ENCODE data around the gene PRPF31.

The PRPF31 gene

GRCh38 chr19:54159352-54160181, 44.0 kb downstream of the PRPF31 start, which contains the start of gene LENG1:
Gene LENG1, minus strand, starts transcription at chr19:54159721. Its CDS starts 26 bp downstream, at chr19:54159695.
- TF ChIP-seq GATA3 (IDR thresholded peaks at IDR 0.05; ENCODE audit: low read depth, low read length) (no peak), GATA2 (IDR thresholded peaks at IDR 0.05; ENCODE audit: low read depth, low read length) (no peak)

GRCh38 chr19:54160182-54160811, 44.7 kb downstream of the PRPF31 start:
- no peak for TF ChIP-seq GATA2 (IDR thresholded peaks at IDR 0.05; ENCODE audit: low read depth, low read length)
- TF ChIP-seq GATA3 (IDR thresholded peaks at IDR 0.05; ENCODE audit: low read depth, low read length): no peak

GRCh38 chr19:54160854-54161253, 45.3 kb downstream of the PRPF31 start:
- TF ChIP-seq GATA3 (IDR thresholded peaks at IDR 0.05; ENCODE audit: low read depth, low read length) (no peak), GATA2 (IDR thresholded peaks at IDR 0.05; ENCODE audit: low read depth, low read length) (no peak)

- TF ChIP-seq GATA3 (IDR thresholded peaks at IDR 0.05; ENCODE audit: low read depth, low read length) (no peak), GATA2 (IDR thresholded peaks at IDR 0.05; ENCODE audit: low read depth, low read length) (no peak)
Observed at GRCh38 chr19:54162241-54162805, 46.8 kb downstream of the PRPF31 start.

- TF ChIP-seq GATA3 (IDR thresholded peaks at IDR 0.05; ENCODE audit: low read depth, low read length) (no peak), GATA2 (IDR thresholded peaks at IDR 0.05; ENCODE audit: low read depth, low read length) (no peak)
Observed at GRCh38 chr19:54162884-54163283, 47.3 kb downstream of the PRPF31 start.

GRCh38 chr19:54164369-54165068, 49.0 kb downstream of the PRPF31 start:
- no peak for TF ChIP-seq GATA3 (IDR thresholded peaks at IDR 0.05; ENCODE audit: low read depth, low read length)
- TF ChIP-seq GATA2 (IDR thresholded peaks at IDR 0.05; ENCODE audit: low read depth, low read length): no peak

- TF ChIP-seq GATA3 (IDR thresholded peaks at IDR 0.05; ENCODE audit: low read depth, low read length): no peak
- TF ChIP-seq GATA2 (IDR thresholded peaks at IDR 0.05; ENCODE audit: low read depth, low read length): no peak
Observed at GRCh38 chr19:54165222-54165621, 49.7 kb downstream of the PRPF31 start.

- TF ChIP-seq GATA3 (IDR thresholded peaks at IDR 0.05; ENCODE audit: low read depth, low read length) (no peak), GATA2 (IDR thresholded peaks at IDR 0.05; ENCODE audit: low read depth, low read length) (no peak)
Observed at GRCh38 chr19:54168174-54168917, 52.8 kb downstream of the PRPF31 start.

- TF ChIP-seq GATA2 (IDR thresholded peaks at IDR 0.05; ENCODE audit: low read depth, low read length) (no peak), GATA3 (IDR thresholded peaks at IDR 0.05; ENCODE audit: low read depth, low read length) (no peak)
Observed at GRCh38 chr19:54169149-54169740, 53.7 kb downstream of the PRPF31 start.

GRCh38 chr19:54172471-54173358, 57.2 kb downstream of the PRPF31 start, which contains the start of gene TMC4:
Gene TMC4, minus strand, starts transcription at chr19:54173160. Its CDS starts 43 bp downstream, at chr19:54173117.
- no peak for TF ChIP-seq GATA3 (IDR thresholded peaks at IDR 0.05; ENCODE audit: low read depth, low read length)
- no peak for TF ChIP-seq GATA2 (IDR thresholded peaks at IDR 0.05; ENCODE audit: low read depth, low read length)

- no peak for TF ChIP-seq GATA2 (IDR thresholded peaks at IDR 0.05; ENCODE audit: low read depth, low read length)
- no peak for TF ChIP-seq GATA3 (IDR thresholded peaks at IDR 0.05; ENCODE audit: low read depth, low read length)
Observed at GRCh38 chr19:54173359-54173699, 57.8 kb downstream of the PRPF31 start.

Data from SH-SY5Y (cell line).